Measurements from ENCODE around the gene GALNTL6. TPM values are rescaled to one million over a fixed set of nuclear protein-coding genes. Genes with fewer than 3 reads are reported as not detected.

The GALNTL6 gene
- total RNA-seq, 1 donor from 2014 or later, result 0.22 TPM

DNA sequence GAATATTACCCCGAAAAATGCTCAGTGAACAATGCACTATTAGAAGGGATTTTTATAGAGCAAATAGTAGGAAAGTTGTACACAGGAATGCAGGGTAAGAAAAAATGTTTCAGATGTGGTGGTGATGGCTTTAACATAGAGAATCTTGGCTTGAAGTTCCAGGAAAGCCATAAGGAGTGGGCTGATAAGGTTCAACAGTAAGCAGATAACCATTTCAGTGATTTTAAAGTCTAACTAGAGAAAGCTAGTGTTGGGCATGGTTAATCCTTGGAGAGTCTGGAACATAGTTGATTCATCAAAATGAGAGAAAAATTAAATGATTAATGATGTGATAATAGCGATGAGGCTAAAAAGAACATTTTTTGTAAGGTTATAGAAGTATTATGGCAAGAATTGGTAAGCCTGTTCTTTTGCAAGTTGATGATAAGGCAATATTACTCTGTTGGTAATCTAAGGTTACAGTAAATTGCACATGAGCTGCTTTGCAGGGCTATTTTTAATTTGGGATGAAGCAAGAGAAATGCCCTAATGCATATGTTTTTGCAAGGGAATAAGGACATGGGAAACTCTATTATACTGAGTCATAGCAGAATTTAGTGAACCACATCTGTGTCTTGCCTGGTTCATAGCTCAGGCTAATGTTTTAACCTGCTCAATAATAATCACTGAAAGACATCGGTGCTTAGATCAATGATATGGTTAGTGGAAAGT is 44.3 kb downstream of the GALNTL6 start:
- no peak for DNase-seq (ENCODE audit: low spot score)
- intact Hi-C loops (cut with DNase I), result no loop called here
- no peak for ATAC-seq

GRCh38 chr4:171875291-171875690 is 62.1 kb downstream of the GALNTL6 start:
- intact Hi-C loops (cut with DNase I), result no loop called here
- DNase-seq (ENCODE audit: low spot score) (no peak), ATAC-seq (no peak)

DNA sequence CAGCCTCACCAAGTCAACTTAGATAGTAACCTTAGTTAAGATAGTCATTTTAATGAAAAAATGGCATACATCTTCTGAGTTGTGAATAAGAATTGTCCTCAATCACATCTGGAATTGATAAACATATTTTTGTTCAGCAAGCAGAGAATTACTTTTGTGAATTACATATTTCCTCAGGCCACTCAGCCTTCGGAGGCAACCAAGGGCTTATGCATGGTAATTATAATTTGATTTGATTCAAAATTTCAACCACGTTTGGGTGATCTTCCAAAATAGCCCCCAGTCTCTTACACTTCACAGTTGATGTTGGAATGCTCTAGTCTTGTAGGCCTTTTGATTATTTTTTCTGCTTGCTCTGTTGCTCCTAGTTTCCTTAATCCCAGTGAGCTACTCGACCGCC is 63.4 kb downstream of the GALNTL6 start:
- ATAC-seq (no peak), DNase-seq (ENCODE audit: low spot score) (no peak)
- intact Hi-C loops (cut with DNase I), result no loop called here

DNA sequence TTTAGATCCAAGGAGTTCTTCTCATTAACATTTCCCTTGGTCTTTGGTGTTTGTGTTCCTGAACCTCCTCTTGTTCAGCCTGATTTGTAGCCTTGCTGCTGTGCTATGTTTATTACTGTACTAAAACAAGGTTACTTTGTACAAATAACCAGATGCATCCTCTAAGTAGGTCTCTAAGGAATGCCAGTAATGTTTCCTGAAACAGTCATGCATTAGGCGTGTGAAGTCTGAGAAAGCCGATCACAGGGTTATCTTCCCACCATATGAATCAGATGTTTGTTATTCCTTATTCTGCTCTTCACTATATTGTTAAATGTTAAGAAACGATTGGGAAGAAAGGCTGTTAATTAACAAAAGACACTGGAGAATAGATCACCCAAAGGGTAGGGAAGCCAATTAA is 66.9 kb downstream of the GALNTL6 start:
- intact Hi-C loops (cut with DNase I), result no loop called here
- peak; percentile 15 for ATAC-seq
- DNase-seq (ENCODE audit: low spot score), result no peak

GRCh38 chr4:171889681-171890080 is 76.5 kb downstream of the GALNTL6 start:
- intact Hi-C loops (cut with DNase I), result no loop called here
- DNase-seq (ENCODE audit: low spot score), result no peak
- ATAC-seq, result no peak

GRCh38 chr4:171891038-171891437 is 77.8 kb downstream of the GALNTL6 start:
- intact Hi-C loops (cut with DNase I), result no loop called here
- DNase-seq (ENCODE audit: low spot score) (no peak), ATAC-seq (no peak)

- DNase-seq (ENCODE audit: low spot score) (no peak), ATAC-seq (no peak)
- intact Hi-C loops (cut with DNase I), result no loop called here
Observed at GRCh38 chr4:171896426-171896825, 83.2 kb downstream of the GALNTL6 start.

DNA sequence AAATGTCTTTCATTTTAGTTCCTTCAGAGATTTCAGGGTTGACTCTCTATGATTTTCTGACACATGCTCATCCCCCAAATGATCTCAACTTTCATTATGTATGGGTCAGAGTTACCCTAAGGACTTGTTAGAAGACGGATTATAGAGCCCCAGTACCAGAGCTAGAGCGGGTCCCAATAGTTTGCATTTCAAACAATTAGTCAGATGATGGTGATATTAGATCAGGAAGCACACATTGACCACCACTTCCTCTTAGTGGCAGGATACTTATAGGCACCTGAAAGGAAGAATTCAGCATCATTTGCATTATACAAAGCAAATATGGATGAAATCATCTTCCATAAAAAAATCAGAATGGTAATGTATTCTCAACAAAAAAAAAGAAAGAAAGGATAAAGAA is 106.1 kb downstream of the GALNTL6 start:
- no peak for ATAC-seq
- intact Hi-C loops (cut with DNase I), result no loop called here
- DNase-seq (ENCODE audit: low spot score), result no peak

GRCh38 chr4:171920901-171921300 is 107.7 kb downstream of the GALNTL6 start:
- ATAC-seq, result no peak
- no peak for DNase-seq (ENCODE audit: low spot score)
- intact Hi-C loops (cut with DNase I), result no loop called here

GRCh38 chr4:171924746-171925376 is 111.7 kb downstream of the GALNTL6 start:
- ATAC-seq, result no peak
- DNase-seq (ENCODE audit: low spot score), result no peak
- intact Hi-C loops (cut with DNase I), result no loop called here

- intact Hi-C loops (cut with DNase I), result no loop called here
- DNase-seq (ENCODE audit: low spot score) (no peak), ATAC-seq (no peak)
Observed at GRCh38 chr4:171928336-171928735, 115.1 kb downstream of the GALNTL6 start.

DNA sequence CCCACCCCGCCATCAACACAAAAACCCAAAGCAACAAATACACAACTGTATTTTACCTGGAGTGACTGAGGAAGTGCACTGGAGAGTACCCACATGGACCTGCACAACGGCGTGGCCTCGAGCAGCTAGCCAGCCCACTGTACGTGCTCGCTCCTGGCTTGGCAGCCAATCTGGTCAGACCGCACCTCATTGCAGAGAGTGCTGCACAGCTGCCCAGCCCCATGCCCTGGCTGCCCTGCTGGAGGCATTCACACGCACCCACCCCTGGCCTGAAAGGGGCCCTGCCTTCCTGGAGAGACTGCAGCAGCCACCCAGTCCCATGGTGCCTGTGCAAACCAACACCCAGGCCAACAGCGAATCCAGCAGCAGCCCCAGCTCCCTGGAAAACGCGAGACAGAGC is 116.3 kb downstream of the GALNTL6 start:
- ATAC-seq (peak; percentile 24), DNase-seq (ENCODE audit: low spot score) (no peak)
- intact Hi-C loops (cut with DNase I), result no loop called here

GRCh38 chr4:171929907-171930306 is 116.7 kb downstream of the GALNTL6 start:
- peak; percentile 24 for ATAC-seq
- intact Hi-C loops (cut with DNase I), result no loop called here
- no peak for DNase-seq (ENCODE audit: low spot score)

GRCh38 chr4:171932238-171932637 is 119.0 kb downstream of the GALNTL6 start:
- intact Hi-C loops (cut with DNase I), result no loop called here
- no peak for ATAC-seq
- DNase-seq (ENCODE audit: low spot score), result no peak

DNA sequence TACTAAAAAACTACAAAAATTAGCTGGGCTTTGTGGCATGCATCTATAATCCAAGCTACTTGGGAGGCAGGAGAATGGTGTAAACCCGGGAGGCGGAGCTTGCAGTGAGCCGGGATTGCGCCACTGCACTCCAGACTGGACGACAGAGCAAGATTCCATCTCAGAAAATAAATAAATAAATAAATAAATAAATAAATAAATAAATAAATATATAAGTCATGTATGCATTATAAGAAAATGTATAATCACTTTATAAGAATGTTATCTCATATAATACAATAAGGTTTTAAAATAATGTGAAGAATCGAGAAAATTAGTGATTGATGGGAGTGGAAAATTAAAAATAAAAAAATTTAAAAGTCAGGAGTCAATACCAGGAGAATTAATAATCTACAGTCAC is 127.5 kb downstream of the GALNTL6 start:
- ATAC-seq, result no peak
- intact Hi-C loops (cut with DNase I), result no loop called here
- no peak for DNase-seq (ENCODE audit: low spot score)

DNA sequence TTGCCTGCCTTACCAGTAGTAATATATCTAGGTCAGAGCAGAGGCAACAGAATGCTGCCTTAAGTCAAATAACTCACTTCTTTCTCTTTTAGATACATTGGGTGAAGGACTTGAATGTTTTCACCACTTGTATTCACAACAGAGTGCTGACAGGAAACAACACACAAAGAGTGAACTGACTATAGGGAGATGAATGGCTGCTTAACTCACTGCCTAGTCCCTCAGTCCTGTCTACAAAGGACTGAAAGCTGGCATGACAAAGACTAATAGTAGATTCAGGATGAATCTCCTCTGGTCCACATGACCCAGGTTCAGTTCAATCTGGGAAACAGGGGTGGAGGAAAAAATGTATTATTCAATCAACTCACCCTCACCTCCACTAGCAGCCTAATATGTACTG is 134.2 kb downstream of the GALNTL6 start:
- intact Hi-C loops (cut with DNase I), result no loop called here
- DNase-seq (ENCODE audit: low spot score) (no peak), ATAC-seq (no peak)

GRCh38 chr4:171948038-171948437 is 134.8 kb downstream of the GALNTL6 start:
- DNase-seq (ENCODE audit: low spot score), result no peak
- no peak for ATAC-seq
- intact Hi-C loops (cut with DNase I), result no loop called here

GRCh38 chr4:171954650-171955049 is 141.4 kb downstream of the GALNTL6 start:
- ATAC-seq, result no peak
- intact Hi-C loops (cut with DNase I), result no loop called here
- DNase-seq (ENCODE audit: low spot score), result no peak

DNA sequence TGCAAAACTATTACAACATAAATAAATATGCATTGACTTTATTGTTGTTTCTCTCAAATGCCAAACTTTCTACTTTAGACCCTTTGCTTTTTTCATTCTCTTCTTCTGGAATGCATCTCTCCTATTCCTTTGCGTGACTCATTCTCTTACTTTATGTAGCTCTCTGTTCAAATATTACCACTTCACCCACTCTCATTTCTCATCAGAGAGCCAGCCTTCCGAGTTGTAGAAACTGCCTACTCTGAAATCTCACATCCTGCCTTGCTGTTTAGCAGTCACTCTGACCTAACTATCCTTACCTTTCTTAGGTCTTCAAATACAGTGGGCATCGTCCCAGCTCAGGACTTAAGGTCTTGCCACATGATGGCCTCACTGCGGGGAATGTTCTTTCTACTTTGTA is 143.5 kb downstream of the GALNTL6 start:
- ATAC-seq (no peak), DNase-seq (ENCODE audit: low spot score) (no peak)
- intact Hi-C loops (cut with DNase I), result no loop called here

DNA sequence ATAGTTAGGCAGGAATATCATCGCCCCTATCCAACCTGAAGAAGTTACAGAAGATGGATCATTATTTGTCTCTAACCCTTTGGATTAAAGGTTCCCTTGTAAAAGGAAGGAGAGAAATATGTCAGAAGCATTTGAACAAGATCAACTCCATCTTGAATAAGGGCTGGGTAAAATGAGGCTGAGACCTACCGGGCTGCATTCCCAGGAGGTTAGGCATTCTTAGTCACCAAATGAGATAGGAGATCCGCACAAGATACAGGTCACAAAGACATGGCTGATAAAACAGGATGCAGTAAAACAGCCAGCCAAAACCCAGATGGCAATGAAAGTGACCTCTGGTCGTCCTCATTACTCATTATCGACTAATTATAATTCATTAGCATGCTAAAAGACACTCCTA is 148.9 kb downstream of the GALNTL6 start:
- ATAC-seq (no peak), DNase-seq (ENCODE audit: low spot score) (no peak)
- intact Hi-C loops (cut with DNase I), result no loop called here

DNA sequence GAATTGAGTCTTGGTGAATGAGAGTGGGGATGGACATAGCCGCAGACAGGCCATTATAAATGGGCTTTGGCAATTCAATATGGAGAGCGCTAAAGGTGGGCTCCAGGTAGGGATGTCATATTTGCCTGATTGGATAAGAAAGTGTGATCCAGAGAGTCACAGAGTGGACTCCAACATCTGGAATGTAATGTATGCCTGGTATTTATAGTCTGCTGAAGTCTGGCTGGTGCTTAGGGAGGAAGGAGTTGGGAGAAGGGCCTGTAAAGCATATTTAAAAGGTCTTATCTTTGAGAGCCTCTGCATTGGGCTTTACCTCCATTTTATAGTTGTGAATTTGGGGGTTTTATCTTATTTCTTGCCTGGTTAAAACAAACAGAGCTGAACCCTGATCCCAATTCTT is 153.2 kb downstream of the GALNTL6 start:
- intact Hi-C loops (cut with DNase I), result no loop called here
- ATAC-seq, result no peak
- DNase-seq (ENCODE audit: low spot score), result no peak
